GM18511 (cell line): Measurements from ENCODE around the gene ARHGAP23.

Source experiments
- ATAC-seq: cut with Tn5 transposase; IDR thresholded peaks from one replicate; pipeline ENCODE4 v1.9.1; 2021; ENCODE audit warnings: mild to moderate bottlenecking, moderate library complexity; ENCODE audit not compliant: unreplicated experiment

The ARHGAP23 gene

GRCh38 chr17:38561416-38562214 lies 133.4 kb downstream of the ARHGAP23 start:
- no peak for ATAC-seq
